Tibial nerve (tissue), 4 donors: ENCODE measurements around the gene ELMO1.

Source experiments
- EP300 ChIP-seq, 2 donors: sonication (generic); formaldehyde crosslinking; IDR thresholded peaks; one replicate each; pipeline ENCODE4 v1.6.1; 2017; ENCODE audit warnings: antibody characterized with exemption in 2 of 2, mild to moderate bottlenecking in 1 of 2
- POLR2A ChIP-seq, 2 donors: fragments of 450-650 bp; IDR thresholded peaks; one replicate each; pipeline ENCODE4 v1.6.1; 2017; ENCODE audit warnings: antibody characterized with exemption in 2 of 2, mild to moderate bottlenecking in 2 of 2, moderate library complexity in 2 of 2
- TF ChIP-seq, protein P1 (sequence below), 5 experiments: fragments of 200-600 bp in 3 of 5; fragments of 450-650 bp in 2 of 5; sonication (generic) in 3 of 5; IDR thresholded peaks; one replicate each; pipeline ENCODE4 v1.5.1; 2016 to 2019; ENCODE audit warnings: antibody characterized with exemption in 5 of 5, mild to moderate bottlenecking in 3 of 5, moderate library complexity in 2 of 5

DNA sequence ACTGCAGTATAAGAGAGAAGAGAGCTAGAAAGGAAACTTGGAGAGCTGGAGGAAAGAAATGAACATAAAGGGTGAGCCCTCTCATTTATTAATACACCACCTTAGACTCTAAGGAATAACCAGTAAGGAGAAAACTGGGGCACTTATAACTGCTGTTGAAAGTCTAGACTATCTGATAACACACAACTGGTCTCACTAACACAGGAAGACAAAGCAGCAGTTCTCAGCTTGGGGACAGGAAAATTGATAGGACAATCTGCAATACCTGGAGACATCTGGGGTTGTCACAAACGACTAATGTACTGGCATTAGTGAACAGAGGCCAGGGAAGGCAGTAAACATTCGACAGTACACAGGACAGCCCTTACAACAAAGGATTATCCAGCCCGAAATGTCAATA, 6.8 kb downstream of the ELMO1 start:
- TF ChIP-seq, protein P1, sequence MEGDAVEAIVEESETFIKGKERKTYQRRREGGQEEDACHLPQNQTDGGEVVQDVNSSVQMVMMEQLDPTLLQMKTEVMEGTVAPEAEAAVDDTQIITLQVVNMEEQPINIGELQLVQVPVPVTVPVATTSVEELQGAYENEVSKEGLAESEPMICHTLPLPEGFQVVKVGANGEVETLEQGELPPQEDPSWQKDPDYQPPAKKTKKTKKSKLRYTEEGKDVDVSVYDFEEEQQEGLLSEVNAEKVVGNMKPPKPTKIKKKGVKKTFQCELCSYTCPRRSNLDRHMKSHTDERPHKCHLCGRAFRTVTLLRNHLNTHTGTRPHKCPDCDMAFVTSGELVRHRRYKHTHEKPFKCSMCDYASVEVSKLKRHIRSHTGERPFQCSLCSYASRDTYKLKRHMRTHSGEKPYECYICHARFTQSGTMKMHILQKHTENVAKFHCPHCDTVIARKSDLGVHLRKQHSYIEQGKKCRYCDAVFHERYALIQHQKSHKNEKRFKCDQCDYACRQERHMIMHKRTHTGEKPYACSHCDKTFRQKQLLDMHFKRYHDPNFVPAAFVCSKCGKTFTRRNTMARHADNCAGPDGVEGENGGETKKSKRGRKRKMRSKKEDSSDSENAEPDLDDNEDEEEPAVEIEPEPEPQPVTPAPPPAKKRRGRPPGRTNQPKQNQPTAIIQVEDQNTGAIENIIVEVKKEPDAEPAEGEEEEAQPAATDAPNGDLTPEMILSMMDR (IDR thresholded peaks at IDR 0.05), result no peak
- TF ChIP-seq POLR2A (IDR thresholded peaks at IDR 0.05) (no peak), EP300 (IDR thresholded peaks at IDR 0.05) (no peak)
